K562 (cell line): ENCODE results near the gene SCAMP1. TPM values are rescaled to one million over a fixed set of nuclear protein-coding genes. Genes with fewer than 3 reads are reported as not detected.

ENCODE experiments used
- BDP1 ChIP-seq: IDR thresholded peaks from 3 replicates; pipeline ENCODE4 v1.6.1; 2011; ENCODE audit not compliant: insufficient read length, insufficient read depth
- BRD4 ChIP-seq: fragments of 200-600 bp; sonication (generic); IDR thresholded peaks from 2 replicates; pipeline ENCODE4 v1.6.1; 2017; ENCODE audit warnings: inconsistent platforms
- MAFK ChIP-seq: IDR thresholded peaks from 2 replicates; pipeline ENCODE4 v1.6.1; 2011; ENCODE audit warnings: low read length, improper control_type of control experiment
- MEF2A ChIP-seq: IDR thresholded peaks from 2 replicates; pipeline ENCODE4 v1.6.1; 2011; ENCODE audit warnings: low read depth, mild to moderate bottlenecking, low read length, moderate library complexity; ENCODE audit not compliant: control insufficient read depth
- PBX2 ChIP-seq, 2 experiments: IDR thresholded peaks in 1 of 2; conservative IDR thresholded peaks in 1 of 2; 2 replicates each; pipeline ENCODE4 v1.6.1; 2016; ENCODE audit warnings: low read depth in 2 of 2, mild to moderate bottlenecking in 1 of 2, missing compliant biosample characterization in 1 of 2, missing genetic modification characterization in 1 of 2, moderate library complexity in 1 of 2
- RBM15 ChIP-seq: fragments of 200-400 bp; formaldehyde crosslinking; IDR thresholded peaks from 2 replicates; pipeline ENCODE4 v1.6.1; 2018; ENCODE audit warnings: mild to moderate bottlenecking, low read length, moderate library complexity; ENCODE audit not compliant: insufficient read depth
- RERE ChIP-seq: sonication (generic); formaldehyde crosslinking; IDR thresholded peaks from 2 replicates; pipeline ENCODE4 v1.8.0; 2023; ENCODE audit warnings: missing genetic modification reagents, mild to moderate bottlenecking, borderline replicate concordance
- SRSF9 ChIP-seq: fragments of 200-400 bp; formaldehyde crosslinking; IDR thresholded peaks from 2 replicates; pipeline ENCODE4 v1.6.1; 2017; ENCODE audit warnings: low read depth, low read length, borderline replicate concordance
- ZBTB1 ChIP-seq: sonication (generic); formaldehyde crosslinking; IDR thresholded peaks from 2 replicates; pipeline ENCODE4 v1.8.1; 2023; ENCODE audit warnings: missing genetic modification reagents, low read depth, mild to moderate bottlenecking, borderline replicate concordance
- ZC3H4 ChIP-seq: sonication (generic); formaldehyde crosslinking; IDR thresholded peaks from 2 replicates; pipeline ENCODE4 v1.9.0; 2021; ENCODE audit warnings: missing genetic modification reagents, borderline replicate concordance
- ZNF121 ChIP-seq: sonication (generic); formaldehyde crosslinking; conservative IDR thresholded peaks from 2 replicates; pipeline ENCODE4 v1.8.0; 2022; ENCODE audit warnings: missing genetic modification reagents
- ZNF217 ChIP-seq: sonication (generic); formaldehyde crosslinking; IDR thresholded peaks from 2 replicates; pipeline ENCODE4 v1.8.0; 2022; ENCODE audit warnings: mild to moderate bottlenecking, missing genetic modification reagents
- ZNF518B ChIP-seq: fragments of 250-450 bp; sonication (Bioruptor Pico); IDR thresholded peaks from 2 replicates; pipeline ENCODE4 v1.5.0; 2021; ENCODE audit warnings: mild to moderate bottlenecking, moderate library complexity
- ZNF584 ChIP-seq: fragments of 200-800 bp; sonication (Bioruptor generic); IDR thresholded peaks from 2 replicates; pipeline ENCODE4 v1.6.1; 2016; ENCODE audit warnings: low read depth, mild to moderate bottlenecking, missing genetic modification characterization, missing compliant biosample characterization
- polyA plus RNA-seq, 8 experiments: library from polyadenylated mRNA; depleted of rRNA in 4 of 8; stranded (reverse) in 5 of 8; unstranded in 3 of 8; fragments of >200 nt; fragmentation: Nextera tagmentation in 2 of 8; fragmentation: Illumina TruSeq in 1 of 8; extraction: Ambion mirVana in 2 of 8; extraction: Trizol in 1 of 8; gene quantifications; 2 replicates each; pipeline versions ENCODE4 v1.2.1 to v1.2.3, GENCODE V29; 2011 to 2014; ENCODE audit warnings: inconsistent platforms in 1 of 8, missing spikeins in 1 of 8
- total RNA-seq, 7 experiments: library from RNA; depleted of rRNA in 6 of 7; stranded (reverse); fragments of >200 nt in 6 of 7; fragmentation: Illumina TruSeq in 2 of 7; extraction: Trizol in 2 of 7; gene quantifications; 2 replicates each; pipeline versions ENCODE4 v1.2.1 to v1.2.3, GENCODE V29; 2011 to 2021; ENCODE audit warnings: low replicate concordance in 1 of 7

Gene SCAMP1
- total and polyA plus RNA-seq, 9 of the 15 experiments (the other 6 are each of a cell fraction or from before 2014, with no cell fraction given) = 5.4 to 23.9 (median 13.8) TPM

GRCh38 chr5:78359831-78360673, at the start of gene SCAMP1 (continued):
- TF ChIP-seq RERE (no peak), PBX2 (CRISPR knock-in tag; IDR thresholded peaks at IDR 0.05; ENCODE audit: low read depth) (no peak), PBX2 (tag; conservative IDR thresholded peaks at IDR 0.05; ENCODE audit: low read depth) (no peak), ZBTB1 (CRISPR knock-in tag) (no peak), ZNF121 (CRISPR knock-in tag) (no peak), BDP1 (no peak), ZNF217 (CRISPR knock-in tag) (no peak), RBM15 (no peak), BRD4 (no peak), ZNF584 (CRISPR knock-in tag) (no peak), MAFK (no peak), SRSF9 (no peak), ZC3H4 (CRISPR knock-in tag) (no peak), ZNF518B (CRISPR knock-in tag) (no peak), MEF2A (no peak)
